Measurements from ENCODE around the gene TTC39C. TPM values are rescaled to one million over a fixed set of nuclear protein-coding genes. Genes with fewer than 3 reads are reported as not detected.
A peak's percentile ranks its signal among the peaks of the same experiment; 100 is the strongest.

TTC39C gene
- total RNA-seq, 4 donors from 2014 or later: 24.7 to 39.1 (median 34.2) TPM

DNA sequence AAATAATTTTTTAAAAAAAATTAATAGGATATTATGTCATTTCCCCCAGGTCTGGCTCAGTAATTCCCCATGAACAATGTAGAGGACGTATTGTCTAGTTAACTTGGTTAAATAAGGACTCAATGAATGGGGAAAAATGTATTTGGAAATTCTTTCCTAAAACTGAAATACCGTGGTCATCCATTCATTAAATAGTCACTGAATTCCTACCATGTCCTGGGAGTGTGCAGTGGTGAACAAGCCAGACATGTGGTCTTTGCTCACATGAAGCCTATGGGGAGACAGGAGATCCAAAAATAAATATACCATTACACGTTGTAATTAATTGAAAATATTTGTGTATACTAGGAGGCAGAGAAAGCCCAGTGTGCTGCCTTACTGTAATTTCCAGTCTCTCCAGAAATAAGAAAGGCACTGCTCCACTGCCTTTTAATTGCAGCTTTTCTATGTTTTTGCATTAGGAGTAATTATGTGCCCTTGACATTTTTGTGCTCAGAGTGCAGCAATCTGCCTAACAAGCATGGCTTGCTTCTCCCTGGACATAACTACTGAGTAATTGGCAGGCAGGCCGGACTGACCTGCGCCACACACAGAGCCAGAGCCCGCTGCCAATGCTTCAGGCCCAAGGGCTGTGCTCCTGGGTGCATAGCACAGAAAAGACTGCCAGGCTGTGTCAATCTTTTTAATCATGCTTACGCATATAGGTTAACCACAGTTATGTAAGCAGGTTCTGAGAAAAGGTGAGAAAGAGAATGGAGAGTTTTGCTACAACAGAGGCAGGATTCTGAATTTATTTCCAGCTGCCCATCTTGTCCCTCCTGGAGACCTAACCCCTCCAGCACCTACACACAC, 22.2 kb upstream of the TTC39C start:
- TF ChIP-seq, protein P1, sequence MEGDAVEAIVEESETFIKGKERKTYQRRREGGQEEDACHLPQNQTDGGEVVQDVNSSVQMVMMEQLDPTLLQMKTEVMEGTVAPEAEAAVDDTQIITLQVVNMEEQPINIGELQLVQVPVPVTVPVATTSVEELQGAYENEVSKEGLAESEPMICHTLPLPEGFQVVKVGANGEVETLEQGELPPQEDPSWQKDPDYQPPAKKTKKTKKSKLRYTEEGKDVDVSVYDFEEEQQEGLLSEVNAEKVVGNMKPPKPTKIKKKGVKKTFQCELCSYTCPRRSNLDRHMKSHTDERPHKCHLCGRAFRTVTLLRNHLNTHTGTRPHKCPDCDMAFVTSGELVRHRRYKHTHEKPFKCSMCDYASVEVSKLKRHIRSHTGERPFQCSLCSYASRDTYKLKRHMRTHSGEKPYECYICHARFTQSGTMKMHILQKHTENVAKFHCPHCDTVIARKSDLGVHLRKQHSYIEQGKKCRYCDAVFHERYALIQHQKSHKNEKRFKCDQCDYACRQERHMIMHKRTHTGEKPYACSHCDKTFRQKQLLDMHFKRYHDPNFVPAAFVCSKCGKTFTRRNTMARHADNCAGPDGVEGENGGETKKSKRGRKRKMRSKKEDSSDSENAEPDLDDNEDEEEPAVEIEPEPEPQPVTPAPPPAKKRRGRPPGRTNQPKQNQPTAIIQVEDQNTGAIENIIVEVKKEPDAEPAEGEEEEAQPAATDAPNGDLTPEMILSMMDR (IDR thresholded peaks at IDR 0.05): no peak
- DNase-seq (ENCODE audit: low spot score) (no peak), ATAC-seq (ENCODE audit: low FRiP score) (peak; percentile 85)

DNA sequence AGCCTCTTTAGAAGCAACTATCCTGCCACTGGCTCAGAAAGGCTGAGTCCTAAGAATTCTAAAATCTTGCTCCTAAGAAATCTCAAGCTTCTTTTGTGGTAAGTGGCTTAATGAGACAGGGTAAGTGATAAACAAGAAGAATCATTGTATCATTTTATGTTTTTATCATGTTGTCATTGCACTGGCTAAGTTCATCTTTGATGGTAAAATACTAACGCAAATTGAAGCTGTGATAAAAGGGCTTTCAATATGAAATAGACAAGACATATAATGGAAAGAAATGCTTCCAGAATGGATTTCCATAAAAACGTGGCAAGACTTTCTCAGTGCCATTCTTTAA, 21.6 kb upstream of the TTC39C start:
- TF ChIP-seq, protein P1 (IDR thresholded peaks at IDR 0.05): no peak
- no peak for DNase-seq (ENCODE audit: low spot score)
- no peak for ATAC-seq (ENCODE audit: low FRiP score)

DNA sequence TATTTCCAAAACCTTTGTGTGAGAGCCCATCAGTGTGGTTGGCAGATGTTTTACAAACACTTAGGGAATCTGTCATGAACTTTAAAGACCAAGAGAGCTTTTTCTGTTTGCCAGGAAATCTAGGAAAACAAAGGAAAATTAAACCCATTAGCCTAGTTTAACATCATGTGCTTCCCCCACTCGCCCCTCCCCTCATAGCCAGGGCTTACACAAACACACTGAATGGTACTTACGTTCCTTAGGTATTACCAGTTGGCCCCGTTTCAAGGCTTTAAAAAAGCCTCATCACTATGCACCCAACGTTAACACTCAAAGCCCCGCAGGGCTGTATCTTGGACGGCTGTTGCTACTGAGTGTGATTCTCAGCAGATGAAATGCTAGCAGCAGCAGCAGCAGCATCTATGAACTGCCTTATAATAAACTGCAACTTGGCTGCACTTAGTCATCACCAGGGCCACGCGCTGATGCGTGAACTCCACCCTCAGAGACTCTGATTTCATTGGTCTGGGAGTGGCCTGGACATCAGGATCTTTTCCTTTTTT, 20.1 kb upstream of the TTC39C start:
- TF ChIP-seq, protein P1 (IDR thresholded peaks at IDR 0.05): no peak
- ATAC-seq (ENCODE audit: low FRiP score) (peak; percentile 90), DNase-seq (ENCODE audit: low spot score) (no peak)

GRCh38 chr18:23995180-23995579, 19.4 kb upstream of the TTC39C start:
- DNase-seq (ENCODE audit: low spot score) (no peak), ATAC-seq (ENCODE audit: low FRiP score) (no peak)
- TF ChIP-seq, protein P1 (IDR thresholded peaks at IDR 0.05): no peak

DNA sequence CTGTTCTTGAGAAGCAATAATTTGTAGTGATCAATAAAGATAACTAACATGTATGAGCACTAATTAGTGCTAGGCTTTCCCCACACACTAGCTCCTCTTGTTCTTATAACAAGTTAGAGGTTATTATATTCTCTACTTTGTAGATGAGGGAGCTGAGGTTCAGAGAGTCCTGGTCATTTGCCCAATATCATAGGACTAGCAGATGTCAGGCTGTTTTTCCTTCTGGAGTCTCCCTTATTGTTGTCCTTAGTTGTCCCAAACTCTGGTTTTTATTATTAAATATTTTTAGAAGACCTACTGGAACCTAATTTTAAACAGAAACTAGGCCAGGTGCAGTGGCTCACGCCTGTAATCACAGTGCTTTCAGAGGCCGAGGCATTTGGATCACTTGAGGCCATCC, 16.5 kb upstream of the TTC39C start:
- TF ChIP-seq, protein P1 (IDR thresholded peaks at IDR 0.05): no peak
- ATAC-seq (ENCODE audit: low FRiP score) (no peak), DNase-seq (ENCODE audit: low spot score) (no peak)

GRCh38 chr18:23998820-23999219, 15.7 kb upstream of the TTC39C start:
- TF ChIP-seq, protein P1 (IDR thresholded peaks at IDR 0.05): no peak
- no peak for DNase-seq (ENCODE audit: low spot score)
- ATAC-seq (ENCODE audit: low FRiP score): no peak

All from omental fat pad (tissue), 4 donors.